ENCODE results near the gene ITPA. TPM values are rescaled to one million over a fixed set of nuclear protein-coding genes. Genes with fewer than 3 reads are reported as not detected.

ITPA gene
- total and polyA plus RNA-seq, 2 donors (not counting 1 experiment from before 2014, with no cell fraction given): 55.5 to 65.6 TPM

GRCh38 chr20:3270051-3270450 is 60.8 kb downstream of the ITPA start:
- Histone ChIP-seq H2AFZ (ENCODE audit: insufficient read depth, low read depth, low read length, poor library complexity, severe bottlenecking) (no peak overlapping the region), H3K4me1 (ENCODE audit: control insufficient read depth in 2 of 2, insufficient read depth in 2 of 2, low read length in 2 of 2) (no peaks in the 10 kb centered on the region), H3K27me3 (replicated peaks in 1 of 4; ENCODE audit: control extremely low read depth in 1 of 4, control insufficient read depth in 3 of 4, insufficient read depth in 4 of 4, low read length in 3 of 4) (no peaks in the 10 kb centered on the region), H3K9ac (ENCODE audit: low read length) (no peak overlapping the region), H3K4me2 (replicated peaks; ENCODE audit: low read depth, low read length, poor library complexity, severe bottlenecking) (no peak overlapping the region), H3K79me2 (ENCODE audit: control insufficient read depth, insufficient read depth, low read length) (no peaks in the 10 kb centered on the region), H3K36me3 (replicated peaks in 1 of 2; ENCODE audit: control extremely low read depth in 1 of 2, control insufficient read depth in 1 of 2, extremely low read depth in 1 of 2, insufficient read depth in 2 of 2, low read length in 1 of 2) (no peaks in the 10 kb centered on the region), H3K4me3 (ENCODE audit: control extremely low read depth in 1 of 5, extremely low read depth in 1 of 5, insufficient read depth in 1 of 5, low read depth in 2 of 5, low read length in 4 of 5) (no peak overlapping the region), H3K27ac (ENCODE audit: low read length in 2 of 2) (no peak overlapping the region), H3K9me3 (ENCODE audit: control extremely low read depth in 1 of 3, control insufficient read depth in 2 of 3, insufficient read depth in 1 of 3, low read length in 2 of 3) (no peaks in the 10 kb centered on the region), H4K20me1 (ENCODE audit: control insufficient read depth, insufficient read depth, low read length, poor library complexity, severe bottlenecking) (no peaks in the 10 kb centered on the region)
- ATAC-seq (ENCODE audit: low read depth) (no peak), DNase-seq (no peak)
- Mint-ChIP-seq H3K9me3 (ENCODE audit: insufficient read depth) (no peaks in the 10 kb centered on the region), H3K4me3 (no peak overlapping the region), H3K4me1 (no peaks in the 10 kb centered on the region), H3K27ac (no peak overlapping the region), H3K27me3 (no peaks in the 10 kb centered on the region)
- TF ChIP-seq EZH2 (IDR thresholded peaks at IDR 0.05; ENCODE audit: borderline replicate concordance, insufficient read depth, low read depth, low read length, poor library complexity, severe bottlenecking) (no peak), CTCF (IDR thresholded peaks at IDR 0.05) (no peak)
- ChIA-PET CTCF (interaction anchor here (0.7 kb wide), 1 partner anchor 295 kb away, joined by 3 read pairs; no protein-coding TSS in a partner anchor), POLR2A (interaction anchor here (0.7 kb wide), 1 partner anchor 23 kb away, joined by 9 read pairs; no protein-coding TSS in a partner anchor)
- 100% methylated on average over 2 of the region's 4 CpGs for WGBS (ENCODE audit: insufficient coverage)
- intact Hi-C loops (cut with micrococcal nuclease): no loop called here

- CTCF ChIA-PET: no interaction called here
- Histone ChIP-seq H3K9ac (ENCODE audit: low read length) (no peak overlapping the region), H3K36me3 (replicated peaks in 1 of 2; ENCODE audit: control extremely low read depth in 1 of 2, control insufficient read depth in 1 of 2, extremely low read depth in 1 of 2, insufficient read depth in 2 of 2, low read length in 1 of 2) (peaks cover 0 to 4% of the 10 kb centered on the region in 2 experiments), H2AFZ (ENCODE audit: insufficient read depth, low read depth, low read length, poor library complexity, severe bottlenecking) (no peak overlapping the region), H3K27ac (ENCODE audit: low read length in 2 of 2) (no peak overlapping the region), H3K4me2 (replicated peaks; ENCODE audit: low read depth, low read length, poor library complexity, severe bottlenecking) (no peak overlapping the region), H3K27me3 (replicated peaks in 1 of 4; ENCODE audit: control extremely low read depth in 1 of 4, control insufficient read depth in 3 of 4, insufficient read depth in 4 of 4, low read length in 3 of 4) (no peaks in the 10 kb centered on the region), H3K4me3 (ENCODE audit: control extremely low read depth in 1 of 5, extremely low read depth in 1 of 5, insufficient read depth in 1 of 5, low read depth in 2 of 5, low read length in 4 of 5) (no peak overlapping the region), H3K4me1 (ENCODE audit: control insufficient read depth in 2 of 2, insufficient read depth in 2 of 2, low read length in 2 of 2) (no peaks in the 10 kb centered on the region), H3K9me3 (ENCODE audit: control extremely low read depth in 1 of 3, control insufficient read depth in 2 of 3, insufficient read depth in 1 of 3, low read length in 2 of 3) (no peaks in the 10 kb centered on the region), H4K20me1 (ENCODE audit: control insufficient read depth, insufficient read depth, low read length, poor library complexity, severe bottlenecking) (no peaks in the 10 kb centered on the region), H3K79me2 (ENCODE audit: control insufficient read depth, insufficient read depth, low read length) (no peaks in the 10 kb centered on the region)
- no peak for TF ChIP-seq EZH2 (IDR thresholded peaks at IDR 0.05; ENCODE audit: borderline replicate concordance, insufficient read depth, low read depth, low read length, poor library complexity, severe bottlenecking)
- no peak for TF ChIP-seq CTCF (IDR thresholded peaks at IDR 0.05)
- Mint-ChIP-seq H3K27ac (no peak overlapping the region), H3K4me3 (no peak overlapping the region), H3K4me1 (no peaks in the 10 kb centered on the region), H3K9me3 (ENCODE audit: insufficient read depth) (no peaks in the 10 kb centered on the region), H3K27me3 (no peaks in the 10 kb centered on the region)
- DNase-seq (no peak), ATAC-seq (ENCODE audit: low read depth) (no peak)
- intact Hi-C loops (cut with micrococcal nuclease): no loop called here
- WGBS (ENCODE audit: insufficient coverage): no CpG with 5 or more reads among the region's 4 CpGs
- POLR2A ChIA-PET: no interaction called here
Observed at GRCh38 chr20:3273371-3273770, 64.1 kb downstream of the ITPA start.

Other genes with a start within 250 kb of the ITPA start
- 2.5 and 2.7 TPM in 2 replicates for gene GNRH2, start 165.9 kb upstream of the ITPA start, total RNA-seq
- not detected in 2 replicates for gene GNRH2, start 165.9 kb upstream of the ITPA start, polyA plus RNA-seq
- 33.3 and 35.9 TPM in 2 replicates for gene MRPS26, start 163.4 kb upstream of the ITPA start, total RNA-seq
- gene MRPS26, start 163.4 kb upstream of the ITPA start, polyA plus RNA-seq: 27.3 and 37.5 TPM in 2 replicates
- gene OXT, start 137.9 kb upstream of the ITPA start, total RNA-seq: 1.4 and 1.7 TPM in 2 replicates
- 1.0 TPM in 1 of 2 replicates, not detected in the other for gene OXT, start 137.9 kb upstream of the ITPA start, polyA plus RNA-seq
- gene AVP, start 124.8 kb upstream of the ITPA start, total RNA-seq: 4.5 and 7.0 TPM in 2 replicates
- gene AVP, start 124.8 kb upstream of the ITPA start, polyA plus RNA-seq: not detected in 2 replicates
- gene FASTKD5, start 49.6 kb upstream of the ITPA start, total RNA-seq: 19.3 and 20.3 TPM in 2 replicates
- gene FASTKD5, start 49.6 kb upstream of the ITPA start, polyA plus RNA-seq: 12.2 and 24.4 TPM in 2 replicates
- gene UBOX5, start 49.6 kb upstream of the ITPA start, total RNA-seq: 9.2 and 10.2 TPM in 2 replicates
- 4.1 and 6.6 TPM in 2 replicates for gene UBOX5, start 49.6 kb upstream of the ITPA start, polyA plus RNA-seq
- 5.1 and 6.4 TPM in 2 replicates for gene LZTS3, start 35.9 kb upstream of the ITPA start, total RNA-seq
- gene LZTS3, start 35.9 kb upstream of the ITPA start, polyA plus RNA-seq: 2.3 and 12.7 TPM in 2 replicates
- gene DDRGK1, start 4.8 kb upstream of the ITPA start, total RNA-seq: 51.9 and 55.5 TPM in 2 replicates
- 35.6 and 41.7 TPM in 2 replicates for gene DDRGK1, start 4.8 kb upstream of the ITPA start, polyA plus RNA-seq
- gene SLC4A11, start 29.7 kb downstream of the ITPA start, total RNA-seq: 1.6 and 2.7 TPM in 2 replicates
- gene SLC4A11, start 29.7 kb downstream of the ITPA start, polyA plus RNA-seq: 0.79 and 0.85 TPM in 2 replicates
- gene DNAAF9, start 198.2 kb downstream of the ITPA start, total RNA-seq: 7.6 and 7.7 TPM in 2 replicates
- 2.6 and 2.7 TPM in 2 replicates for gene DNAAF9, start 198.2 kb downstream of the ITPA start, polyA plus RNA-seq

Measured in B cell (primary cell).